H1 (cell line): ENCODE data around the gene SOX15. TPM values are rescaled to one million over a fixed set of nuclear protein-coding genes. Genes with fewer than 3 reads are reported as not detected.

ENCODE experiments used
- CTCF ChIA-PET: fragments of 300-600 bp; sonication (Branson Sonifier 250); formaldehyde crosslinking; loops from one replicate; lab custom pipeline; 2021; ENCODE audit not compliant: partially characterized antibody; lab: Charles Lee
- POLR2A ChIA-PET: fragments of 300-600 bp; sonication (Branson Sonifier 250); formaldehyde crosslinking; loops from one replicate; lab custom pipeline; 2021; ENCODE audit warnings: inconsistent platforms; ENCODE audit not compliant: partially characterized antibody; lab: Charles Lee
- DNase-seq, 2 experiments: peaks; one replicate each; pipeline versions ENCODE4 v3.0.0 to v3.0.0-alpha.2; 2010 to 2022; ENCODE audit warnings: low spot score in 2 of 2, low read depth in 1 of 2, mixed read lengths in 1 of 2
- FAIRE-seq: peaks from 2 replicates; lab custom pipeline; 2011; peaks lifted over from hg19 to GRCh38; lab: Jason Lieb, UNC
- H2AFZ ChIP-seq: 2 replicates; pipeline ENCODE4 v1.8.1; 2012; ENCODE audit warnings: low read length, inconsistent platforms
- H2AK5ac ChIP-seq: 2 replicates; pipeline ENCODE4 v1.6.1; 2013; ENCODE audit warnings: low read depth, low read length
- H2BK120ac ChIP-seq: replicated peaks from 2 replicates; pipeline ENCODE3; 2013; ENCODE audit warnings: low read depth, low read length, inconsistent platforms
- H2BK12ac ChIP-seq: 2 replicates; pipeline ENCODE4 v1.6.1; 2013; ENCODE audit warnings: low read depth, low read length
- H2BK15ac ChIP-seq: 2 replicates; pipeline ENCODE4 v1.6.1; 2013; ENCODE audit warnings: low read length
- H2BK20ac ChIP-seq: 2 replicates; pipeline ENCODE4 v1.6.1; 2013; ENCODE audit warnings: low read length
- H2BK5ac ChIP-seq: 2 replicates; pipeline ENCODE4 v1.6.1; 2013; ENCODE audit warnings: low read depth, low read length
- H3K14ac ChIP-seq: 2 replicates; pipeline ENCODE4 v1.6.1; 2013; ENCODE audit warnings: inconsistent platforms; ENCODE audit not compliant: insufficient read length
- H3K18ac ChIP-seq: 2 replicates; pipeline ENCODE4 v1.6.1; 2013; ENCODE audit warnings: low read length; ENCODE audit errors: extremely low read depth
- H3K23ac ChIP-seq: 2 replicates; pipeline ENCODE4 v1.6.1; 2013; ENCODE audit warnings: inconsistent platforms; ENCODE audit not compliant: insufficient read length
- H3K23me2 ChIP-seq: 2 replicates; pipeline ENCODE4 v1.6.1; 2013; ENCODE audit warnings: low read depth, low read length
- H3K27ac ChIP-seq: 2 replicates; pipeline ENCODE4 v1.6.1; 2011; ENCODE audit warnings: low read depth, low read length, inconsistent platforms
- H3K27me3 ChIP-seq, 4 experiments: replicated peaks in 1 of 4; 1 replicate in 1 of 4; 2 replicates in 3 of 4; pipeline versions ENCODE4 v1.6.1 to v1.8.1; 2011 to 2013; ENCODE audit warnings: low read length in 3 of 4, mild to moderate bottlenecking in 3 of 4, inconsistent platforms in 2 of 4, mixed read lengths in 2 of 4, moderate library complexity in 1 of 4; ENCODE audit not compliant: control insufficient read depth in 3 of 4, insufficient read depth in 3 of 4; ENCODE audit errors: extremely low read depth in 1 of 4
- H3K36me3 ChIP-seq, 4 experiments: 2 replicates each; pipeline versions ENCODE4 v1.6.1 to v1.8.1; 2011 to 2013; ENCODE audit warnings: mild to moderate bottlenecking in 4 of 4, low read length in 3 of 4, moderate library complexity in 2 of 4, control low read depth in 1 of 4, inconsistent platforms in 1 of 4; ENCODE audit not compliant: insufficient read depth in 4 of 4, control insufficient read depth in 2 of 4
- H3K4ac ChIP-seq: replicated peaks from 2 replicates; pipeline ENCODE3; 2013; ENCODE audit warnings: low read length, low read depth, mixed read lengths, inconsistent platforms; ENCODE audit not compliant: insufficient read length
- H3K4me1 ChIP-seq, 4 experiments: replicated peaks in 1 of 4; 1 replicate in 1 of 4; 2 replicates in 3 of 4; pipeline versions ENCODE4 v1.6.1 to v1.8.1; 2011 to 2013; ENCODE audit warnings: low read length in 3 of 4, inconsistent platforms in 2 of 4, mixed read lengths in 1 of 4; ENCODE audit not compliant: insufficient read depth in 4 of 4, control insufficient read depth in 3 of 4
- H3K4me2 ChIP-seq, 2 experiments: 2 replicates each; pipeline versions ENCODE4 v1.6.1 to v1.8.1; 2011 to 2013; ENCODE audit warnings: low read depth in 2 of 2, low read length in 2 of 2, control low read depth in 1 of 2, inconsistent platforms in 1 of 2, mild to moderate bottlenecking in 1 of 2; ENCODE audit not compliant: insufficient read depth in 1 of 2
- H3K4me3 ChIP-seq, 4 experiments: fragments of 200-600, 300-600 bp in 1 of 4; sonication (generic), shearing (Covaris generic), sonication (Bioruptor Twin) in 1 of 4; 2 replicates each; pipeline versions ENCODE4 v1.5.1 to v1.8.1; 2011 to 2016; ENCODE audit warnings: low read length in 4 of 4, low read depth in 3 of 4, control low read depth in 2 of 4, inconsistent platforms in 2 of 4, mild to moderate bottlenecking in 2 of 4, mixed read lengths in 1 of 4, moderate library complexity in 1 of 4; ENCODE audit not compliant: insufficient read depth in 2 of 4; ENCODE audit errors: extremely low read depth in 1 of 4
- H3K56ac ChIP-seq: replicated peaks from 2 replicates; pipeline ENCODE3; 2013; ENCODE audit warnings: low read depth, mild to moderate bottlenecking, mixed read lengths, low read length, inconsistent platforms; ENCODE audit not compliant: insufficient read length
- H3K79me1 ChIP-seq: 2 replicates; pipeline ENCODE4 v1.6.1; 2013; ENCODE audit warnings: low read depth, low read length, control low read depth
- H3K79me2 ChIP-seq, 2 experiments: 2 replicates each; pipeline versions ENCODE4 v1.6.1 to v1.8.1; 2012 to 2013; ENCODE audit warnings: low read length in 2 of 2, mild to moderate bottlenecking in 2 of 2, inconsistent platforms in 1 of 2; ENCODE audit not compliant: insufficient read depth in 2 of 2, control insufficient read depth in 1 of 2
- H3K9ac ChIP-seq, 4 experiments: replicated peaks in 1 of 4; 1 replicate in 1 of 4; 2 replicates in 3 of 4; pipeline versions ENCODE4 v1.6.1 to v1.8.1; 2011 to 2013; ENCODE audit warnings: low read depth in 3 of 4, low read length in 3 of 4, control low read depth in 2 of 4, mild to moderate bottlenecking in 2 of 4, moderate library complexity in 2 of 4, inconsistent platforms in 1 of 4; ENCODE audit errors: extremely low read depth in 1 of 4
- H3K9me3 ChIP-seq, 2 experiments: 2 replicates each; pipeline versions ENCODE4 v1.6.1 to v1.8.1; 2012 to 2013; ENCODE audit warnings: mild to moderate bottlenecking in 2 of 2, moderate library complexity in 2 of 2, control low read depth in 1 of 2, inconsistent platforms in 1 of 2, low read depth in 1 of 2, low read length in 1 of 2, mixed read lengths in 1 of 2; ENCODE audit not compliant: insufficient read depth in 2 of 2
- H4K20me1 ChIP-seq, 2 experiments: replicated peaks in 1 of 2; 2 replicates each; pipeline versions ENCODE3 to v1.8.1; 2011 to 2013; ENCODE audit warnings: inconsistent platforms in 2 of 2, low read length in 2 of 2, mild to moderate bottlenecking in 1 of 2; ENCODE audit not compliant: insufficient read depth in 2 of 2, control insufficient read depth in 1 of 2
- H4K5ac ChIP-seq: 2 replicates; pipeline ENCODE4 v1.6.1; 2013; ENCODE audit warnings: low read length, low read depth, mixed read lengths, inconsistent platforms; ENCODE audit not compliant: insufficient read length
- H4K8ac ChIP-seq: 2 replicates; pipeline ENCODE4 v1.8.0; 2013; ENCODE audit warnings: mild to moderate bottlenecking, moderate library complexity, low read length, inconsistent platforms; ENCODE audit not compliant: insufficient read depth; ENCODE audit errors: extremely low read depth
- H4K91ac ChIP-seq: replicated peaks from 2 replicates; pipeline ENCODE3; 2013; ENCODE audit warnings: low read length, mixed read lengths, inconsistent platforms; ENCODE audit not compliant: insufficient read length
- BCL11A ChIP-seq, 2 experiments: IDR thresholded peaks; one replicate each; pipeline ENCODE4 v1.6.1; 2011; ENCODE audit warnings: low read depth in 2 of 2, low read length in 2 of 2, mild to moderate bottlenecking in 2 of 2
- GABPA ChIP-seq: IDR thresholded peaks from 2 replicates; pipeline ENCODE4 v1.6.1; 2011; ENCODE audit warnings: mild to moderate bottlenecking, low read length, moderate library complexity, borderline replicate concordance; ENCODE audit not compliant: insufficient read depth
- POLR2AphosphoS5 ChIP-seq: IDR thresholded peaks from 2 replicates; pipeline ENCODE4 v1.6.1; 2011; ENCODE audit warnings: low read depth, low read length
- RAD21 ChIP-seq, 2 experiments: IDR thresholded peaks in 1 of 2; conservative IDR thresholded peaks in 1 of 2; 2 replicates each; pipeline ENCODE4 v1.6.1; 2011; ENCODE audit warnings: low read depth in 2 of 2, low read length in 2 of 2, improper control_type of control experiment in 1 of 2, inconsistent platforms in 1 of 2, mild to moderate bottlenecking in 1 of 2, moderate library complexity in 1 of 2
- RNF2 ChIP-seq: fragments of 200-900, 300-1000 bp; sonication (generic); IDR thresholded peaks from 2 replicates; pipeline ENCODE4 v1.7.1; 2016; ENCODE audit warnings: borderline replicate concordance, low read depth, mild to moderate bottlenecking, antibody characterized with exemption, low read length; ENCODE audit not compliant: poor library complexity, severe bottlenecking; ENCODE audit errors: missing control alignments
- SP1 ChIP-seq: IDR thresholded peaks from 2 replicates; pipeline ENCODE4 v1.6.1; 2011; ENCODE audit warnings: low read depth, low read length
- TAF7 ChIP-seq: optimal IDR thresholded peaks from 2 replicates; pipeline ENCODE3; 2011; ENCODE audit warnings: low read depth, mild to moderate bottlenecking, inconsistent platforms, low read length, moderate library complexity, borderline replicate concordance
- whole genome bisulfite sequencing, 2 experiments: shearing (Covaris generic) in 1 of 2; methylation state at CpG; one replicate each; pipeline versions ENCODE4 v1.1.6 to v1.1.7; 2013 to 2015; ENCODE audit warnings: low lambda C conversion rate in 2 of 2, mixed read lengths in 2 of 2, inconsistent platforms in 1 of 2, low coverage in 1 of 2, missing lambda C conversion rate in 1 of 2; ENCODE audit not compliant: insufficient replicate concordance in 2 of 2, insufficient coverage in 1 of 2, insufficient read length in 1 of 2; ENCODE audit errors: extremely low coverage in 1 of 2, missing lambda C conversion rate in 1 of 2; 5-methylcytosine and 5-hydroxymethylcytosine counted together
- polyA plus RNA-seq, 7 experiments: library from polyadenylated mRNA; depleted of rRNA in 3 of 7; stranded (reverse) in 5 of 7; unstranded in 2 of 7; fragments of >200 nt in 5 of 7; fragments of 200-250 nt in 2 of 7; gene quantifications; 1 replicate in 5 of 7; 2 replicates in 1 of 7; 4 replicates in 1 of 7; pipeline versions ENCODE4 v1.2.1 to v1.2.3, GENCODE V29; 2011 to 2013; ENCODE audit warnings: missing spikeins in 2 of 7, mixed read lengths in 2 of 7
- total RNA-seq: library from RNA; stranded (reverse); fragmentation: NEBNext Ultra II Directional; extraction: Animal tissue kit (Norgen Biotek cat#: 25700); gene quantifications from 2 replicates; pipeline ENCODE4 v1.2.1, GENCODE V29; 2021
- TF ChIP-seq, protein P1 (sequence below): IDR thresholded peaks from 2 replicates; pipeline ENCODE4 v1.6.1; 2011; ENCODE audit warnings: low read length, improper control_type of control experiment

SOX15 gene
- total and polyA plus RNA-seq, 2 of the 8 experiments (the other 6 are each of a cell fraction or from before 2014, with no cell fraction given): 14.3 to 26.8 TPM

- Histone ChIP-seq H4K91ac (peak within 1 kb of the TSS; percentile 22), H4K8ac (no peak within 1 kb of the TSS; the same call in 1 of the 2 replicates), H3K23me2 (peaks cover 6% of the 10 kb centered on the region), H2AFZ (peak within 1 kb of the TSS; percentile 48; the same call in 1 of the 2 replicates), H3K4me3 (peak within 1 kb of the TSS; percentile 87 to 95 (median 92)), H3K4me1 (peaks cover 0 to 5% (median 1%) of the 10 kb centered on the region in 4 experiments; a peak in 4 of 7 replicates), H3K79me1 (peaks cover 18% of the 10 kb centered on the region), H2BK12ac (no peak within 1 kb of the TSS), H3K36me3 (peaks cover 0 to 10% (median 0%) of the 10 kb centered on the region in 4 experiments; a peak in 2 of 8 replicates), H2BK20ac (no peak within 1 kb of the TSS), H3K14ac (no peak within 1 kb of the TSS), H2BK120ac (no peak within 1 kb of the TSS), H3K18ac (no peak within 1 kb of the TSS; the same call in 1 of the 2 replicates), H3K4ac (no peak within 1 kb of the TSS), H4K5ac (no peak within 1 kb of the TSS), H3K9me3 (no peaks in the 10 kb centered on the region), H2AK5ac (no peak within 1 kb of the TSS), H3K56ac (no peak within 1 kb of the TSS), H3K79me2 (peaks cover 4 to 35% of the 10 kb centered on the region in 2 experiments; a peak in 3 of 4 replicates), H3K23ac (no peak within 1 kb of the TSS), H3K27ac (peak within 1 kb of the TSS; percentile 52; the same call in 1 of the 2 replicates), H2BK15ac (no peak within 1 kb of the TSS), H3K4me2 (peak within 1 kb of the TSS; percentile 88 to 94), H4K20me1 (peaks cover 0 to 11% of the 10 kb centered on the region in 2 experiments), H2BK5ac (no peak within 1 kb of the TSS), H3K9ac (peak within 1 kb of the TSS; percentile 56 to 74 (median 60)), H3K27me3 (no peaks in the 10 kb centered on the region)
- FAIRE-seq (peak; percentile 82), DNase-seq (peak; percentile 97 to 100)
- 1% methylated on average over 33 of the region's 93 CpGs; no CpG with 5 or more reads in 1 of the 2 experiments for WGBS, 2 experiments
- ChIA-PET POLR2A (interaction anchor here (0.7 to 79.4 kb wide), 12 partner anchors 13 to 87 kb away, joined by 3 to 2272 read pairs (median 6); partner anchors contain the start of genes ATP1B2, CD68, MPDU1 and SAT2), CTCF (interaction anchor here (0.6 to 13.4 kb wide), 17 partner anchors 11 to 299 kb away, joined by 3 to 92 read pairs (median 4); partner anchors contain the start of genes ATP1B2, SAT2, SHBG and SOX15)
- TF ChIP-seq POLR2AphosphoS5 (peak; percentile 56; the same call in 1 of the 2 replicates), BCL11A (IDR thresholded peaks at IDR 0.05; ENCODE audit: low read depth in 2 of 2, low read length in 2 of 2) (no peak), SP1 (peak; percentile 54; the same call in 1 of the 2 replicates), RAD21 (IDR thresholded peaks at IDR 0.05 in 1 of 2, conservative IDR thresholded peaks at IDR 0.05 in 1 of 2; ENCODE audit: low read depth in 2 of 2, low read length in 2 of 2) (peak; percentile 14 to 29), GABPA (no peak), TAF7 (peak; percentile 26), RNF2 (no peak)
- TF ChIP-seq, protein P1, sequence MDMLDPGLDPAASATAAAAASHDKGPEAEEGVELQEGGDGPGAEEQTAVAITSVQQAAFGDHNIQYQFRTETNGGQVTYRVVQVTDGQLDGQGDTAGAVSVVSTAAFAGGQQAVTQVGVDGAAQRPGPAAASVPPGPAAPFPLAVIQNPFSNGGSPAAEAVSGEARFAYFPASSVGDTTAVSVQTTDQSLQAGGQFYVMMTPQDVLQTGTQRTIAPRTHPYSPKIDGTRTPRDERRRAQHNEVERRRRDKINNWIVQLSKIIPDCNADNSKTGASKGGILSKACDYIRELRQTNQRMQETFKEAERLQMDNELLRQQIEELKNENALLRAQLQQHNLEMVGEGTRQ: no peak
These were observed 24.8 kb upstream of the SOX15 start, which contains the start of gene FXR2 for GRCh38 chr17:7614425-7615264. Gene FXR2 (minus strand): TSS chr17:7614897. CDS start chr17:7614532, 365 bp downstream.
